Endothelial cell of umbilical vein (primary cell): ENCODE measurements around the gene ANKFN1. TPM values are rescaled to one million over a fixed set of nuclear protein-coding genes. Genes with fewer than 3 reads are reported as not detected.

ENCODE experiments used
- BruUV-seq: library from RNA; stranded (reverse); fragments of 400-500 nt; replicated peaks from 2 replicates; lab custom pipeline; 2021; lab: Mats Ljungman, UMichigan
- CTCF ChIA-PET: fragments of 300-600, 350-600 bp; sonication (Branson Sonifier 250); formaldehyde crosslinking; loops from one replicate; lab custom pipeline; 2021; ENCODE audit warnings: antibody characterized with exemption, inconsistent platforms; lab: Charles Lee
- POLR2A ChIA-PET: fragments of 300-600, 350-600 bp; sonication (Branson Sonifier 250); formaldehyde crosslinking; loops from one replicate; lab custom pipeline; 2021; ENCODE audit warnings: antibody characterized with exemption, inconsistent platforms; lab: Charles Lee
- DNase-seq: peaks from one replicate; pipeline ENCODE4 v3.0.0-alpha.2; 2011; ENCODE audit warnings: low read depth, low spot score
- FAIRE-seq: peaks from 2 replicates; lab custom pipeline; 2011; peaks lifted over from hg19 to GRCh38; lab: Jason Lieb, UNC
- H2AFZ ChIP-seq: 2 replicates; pipeline ENCODE4 v1.6.0; 2012; ENCODE audit warnings: low read depth, low read length, control low read depth, inconsistent platforms
- H3K27ac ChIP-seq: 2 replicates; pipeline ENCODE4 v1.5.1; 2011; ENCODE audit warnings: low read depth, mild to moderate bottlenecking, control low read depth, low read length, moderate library complexity; ENCODE audit not compliant: insufficient read depth
- H3K27me3 ChIP-seq, 2 experiments: 2 replicates each; pipeline versions ENCODE4 v1.6.0 to v1.6.1; 2011; ENCODE audit warnings: low read length in 2 of 2, mixed read lengths in 1 of 2; ENCODE audit not compliant: control insufficient read depth in 2 of 2, insufficient read depth in 2 of 2
- H3K36me3 ChIP-seq, 2 experiments: 2 replicates in 1 of 2; 3 replicates in 1 of 2; pipeline ENCODE4 v1.5.1; 2011; ENCODE audit warnings: low read length in 2 of 2, mild to moderate bottlenecking in 1 of 2, moderate library complexity in 1 of 2; ENCODE audit not compliant: control insufficient read depth in 2 of 2, insufficient read depth in 2 of 2; ENCODE audit errors: extremely low read depth in 1 of 2
- H3K4me1 ChIP-seq: 3 replicates; pipeline ENCODE4 v1.5.1; 2011; ENCODE audit warnings: mild to moderate bottlenecking, low read length; ENCODE audit not compliant: control insufficient read depth, insufficient read depth; ENCODE audit errors: extremely low read depth
- H3K4me2 ChIP-seq: 2 replicates; pipeline ENCODE4 v1.6.1; 2011; ENCODE audit warnings: low read length, control low read depth, mixed read lengths; ENCODE audit not compliant: insufficient read depth
- H3K4me3 ChIP-seq, 3 experiments: fragments of 200-600 bp in 1 of 3; sonication (generic), shearing (Covaris generic) in 1 of 3; replicated peaks in 1 of 3; 2 replicates each; pipeline ENCODE4 v1.5.1; 2011 to 2016; ENCODE audit warnings: control low read depth in 3 of 3, low read length in 3 of 3, mild to moderate bottlenecking in 2 of 3, inconsistent platforms in 1 of 3, low read depth in 1 of 3, moderate library complexity in 1 of 3; ENCODE audit not compliant: insufficient read depth in 1 of 3
- H3K79me2 ChIP-seq: 2 replicates; pipeline ENCODE4 v1.6.0; 2012; ENCODE audit warnings: low read length, inconsistent platforms; ENCODE audit not compliant: control insufficient read depth, insufficient read depth
- H3K9ac ChIP-seq: replicated peaks from 2 replicates; pipeline ENCODE3; 2011; ENCODE audit warnings: low read length, control low read depth; ENCODE audit not compliant: insufficient read depth; ENCODE audit errors: extremely low read depth
- H3K9me1 ChIP-seq: replicated peaks from 3 replicates; pipeline ENCODE4 v1.6.0; 2011; ENCODE audit warnings: mild to moderate bottlenecking, low read length; ENCODE audit not compliant: control insufficient read depth, insufficient read depth; ENCODE audit errors: extremely low read depth
- H3K9me3 ChIP-seq: replicated peaks from 2 replicates; pipeline ENCODE4 v1.5.1; 2012; ENCODE audit warnings: low read length, inconsistent platforms; ENCODE audit not compliant: control insufficient read depth, insufficient read depth
- H4K20me1 ChIP-seq: replicated peaks from 2 replicates; pipeline ENCODE3; 2011; ENCODE audit warnings: mild to moderate bottlenecking, low read length; ENCODE audit not compliant: control insufficient read depth, insufficient read depth; ENCODE audit errors: extremely low read depth
- EZH2 ChIP-seq: IDR thresholded peaks from 2 replicates; pipeline ENCODE4 v1.6.1; 2012; ENCODE audit warnings: borderline replicate concordance, low read depth, mild to moderate bottlenecking, moderate library complexity, low read length, inconsistent platforms; ENCODE audit not compliant: severe bottlenecking
- FOS ChIP-seq: IDR thresholded peaks from 2 replicates; pipeline ENCODE4 v1.6.1; 2011; ENCODE audit warnings: mild to moderate bottlenecking, low read length, moderate library complexity, borderline replicate concordance; ENCODE audit not compliant: insufficient read depth
- GATA2 ChIP-seq: IDR thresholded peaks from 2 replicates; pipeline ENCODE4 v1.7.0; 2011; ENCODE audit warnings: low read depth, mild to moderate bottlenecking, moderate library complexity, mixed read lengths, low read length; ENCODE audit not compliant: insufficient read length, insufficient read depth
- JUN ChIP-seq: IDR thresholded peaks from 2 replicates; pipeline ENCODE4 v1.6.1; 2011; ENCODE audit warnings: borderline replicate concordance, low read depth; ENCODE audit not compliant: insufficient read length, insufficient read depth
- MYC ChIP-seq: IDR thresholded peaks from one replicate; pipeline ENCODE4 v1.6.1; 2011; ENCODE audit warnings: mild to moderate bottlenecking, low read depth, low read length
- POLR2A ChIP-seq: IDR thresholded peaks from 2 replicates; pipeline ENCODE4 v1.6.1; 2012; ENCODE audit warnings: low read depth, mild to moderate bottlenecking, control low read depth, low read length
- POLR2AphosphoS5 ChIP-seq: IDR thresholded peaks from 2 replicates; pipeline ENCODE4 v1.6.1; 2012; ENCODE audit warnings: low read depth, mild to moderate bottlenecking, control low read depth, low read length, moderate library complexity; ENCODE audit not compliant: insufficient read depth
- dilution Hi-C: fragments of 300-500 bp; cut with MboI; formaldehyde crosslinking; loops from one replicate; pipeline ENCODE4 v1.15.0; 2019; ENCODE audit warnings: low sequenced_read_pairs; ENCODE audit not compliant: extremely low pct_ligation_motif_present
- intact Hi-C: fragments of 100-400 bp; cut with micrococcal nuclease; formaldehyde crosslinking; loops from one replicate; pipeline ENCODE4 v1.10.0; 2022
- polyA plus RNA-seq, 4 experiments: library from polyadenylated mRNA; depleted of rRNA in 3 of 4; stranded (reverse) in 3 of 4; unstranded in 1 of 4; fragments of >200 nt; gene quantifications; 2 replicates each; pipeline versions ENCODE4 v1.2.1 to v1.2.3, GENCODE V29; 2011 to 2012; ENCODE audit warnings: missing spikeins in 1 of 4
- total RNA-seq: library from RNA; stranded (reverse); gene quantifications from 2 replicates; pipeline ENCODE4 v1.2.3, GENCODE V29; 2021
- TF ChIP-seq, protein P1 (sequence below): IDR thresholded peaks from 2 replicates; pipeline ENCODE4 v1.6.1; 2011; ENCODE audit not compliant: insufficient read depth, insufficient read length
- TF ChIP-seq, protein P2 (sequence below), 2 donors: IDR thresholded peaks; 1 replicate in 1 of 2; 2 replicates in 1 of 2; pipeline ENCODE4 v1.5.1; 2011; ENCODE audit warnings: low read length in 2 of 2, mild to moderate bottlenecking in 2 of 2, moderate library complexity in 2 of 2, control low read depth in 1 of 2, inconsistent platforms in 1 of 2, low read depth in 1 of 2; ENCODE audit not compliant: insufficient read depth in 1 of 2; ENCODE audit errors: extremely low read depth in 1 of 2

The ANKFN1 gene
- total and polyA plus RNA-seq, 2 donors (not counting 3 experiments of a cell fraction or from before 2014, with no cell fraction given) = 0.15 TPM; not detected in 1

DNA sequence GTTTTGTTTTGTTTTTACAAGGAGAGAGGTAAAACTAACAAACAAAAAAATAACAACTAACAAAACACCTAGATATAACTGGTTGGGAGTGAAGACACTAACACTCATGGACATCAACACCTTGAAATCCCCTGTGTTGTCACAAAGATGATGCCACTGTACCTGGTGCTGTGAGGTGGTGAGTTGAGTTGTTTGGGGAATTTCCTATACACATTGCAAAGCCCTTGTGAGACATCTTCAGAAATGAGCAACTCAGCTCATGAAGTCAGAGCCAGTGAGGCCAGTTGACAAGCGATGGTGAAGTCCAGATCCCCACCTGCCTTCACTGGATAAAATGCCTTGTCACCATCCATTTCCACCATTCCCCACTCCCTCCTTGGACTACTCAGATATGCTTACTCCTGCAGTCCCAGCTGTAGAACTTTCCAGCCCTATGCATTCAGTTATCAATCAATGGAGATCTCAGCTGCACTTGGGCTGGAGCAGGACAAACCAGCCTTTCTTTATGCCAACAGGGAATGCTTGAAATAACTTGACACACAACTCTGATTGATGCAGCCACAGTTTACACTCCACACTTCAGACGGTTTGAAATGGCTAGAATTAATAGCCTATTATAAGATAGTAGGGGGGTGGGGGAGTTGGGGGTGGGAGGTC, 22.2 kb downstream of the ANKFN1 start:
- DNase-seq = no peak
- no peak overlapping the region for H3K4me2 ChIP-seq
- H3K27ac ChIP-seq = no peak overlapping the region
- H3K4me3 ChIP-seq = no peak overlapping the region
- BruUV-seq = no TSS peak
- ChIA-PET POLR2A (no interaction called here), CTCF (interaction anchor here (0.6 to 1.4 kb wide), 3 partner anchors 11 to 144 kb away, joined by 3 read pairs; no protein-coding TSS in a partner anchor)
- intact Hi-C loops = no loop called here
- H3K9ac ChIP-seq = no peak overlapping the region
- H3K4me1 ChIP-seq = no peaks in the 10 kb centered on the region
- no peaks in the 10 kb centered on the region for H3K9me1 ChIP-seq
- dilution Hi-C loops = loop anchor here (10.0 kb wide), 1 partner anchor 119 kb away; no protein-coding TSS in a partner anchor
- no peaks in the 10 kb centered on the region for H4K20me1 ChIP-seq
- no peaks in the 10 kb centered on the region for H3K9me3 ChIP-seq
- peaks cover 0 to 7% of the 10 kb centered on the region in 2 experiments for H3K27me3 ChIP-seq
- no peak for FAIRE-seq
- no peak overlapping the region for H2AFZ ChIP-seq
- no peak for TF ChIP-seq POLR2AphosphoS5
- no peak for TF ChIP-seq POLR2A
- no peak for TF ChIP-seq FOS
- TF ChIP-seq, protein P1, sequence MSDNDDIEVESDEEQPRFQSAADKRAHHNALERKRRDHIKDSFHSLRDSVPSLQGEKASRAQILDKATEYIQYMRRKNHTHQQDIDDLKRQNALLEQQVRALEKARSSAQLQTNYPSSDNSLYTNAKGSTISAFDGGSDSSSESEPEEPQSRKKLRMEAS = no peak
- TF ChIP-seq GATA2 = no peak
- TF ChIP-seq MYC = no peak
- no peak for TF ChIP-seq EZH2
- no peak for TF ChIP-seq JUN
- TF ChIP-seq, protein P2, sequence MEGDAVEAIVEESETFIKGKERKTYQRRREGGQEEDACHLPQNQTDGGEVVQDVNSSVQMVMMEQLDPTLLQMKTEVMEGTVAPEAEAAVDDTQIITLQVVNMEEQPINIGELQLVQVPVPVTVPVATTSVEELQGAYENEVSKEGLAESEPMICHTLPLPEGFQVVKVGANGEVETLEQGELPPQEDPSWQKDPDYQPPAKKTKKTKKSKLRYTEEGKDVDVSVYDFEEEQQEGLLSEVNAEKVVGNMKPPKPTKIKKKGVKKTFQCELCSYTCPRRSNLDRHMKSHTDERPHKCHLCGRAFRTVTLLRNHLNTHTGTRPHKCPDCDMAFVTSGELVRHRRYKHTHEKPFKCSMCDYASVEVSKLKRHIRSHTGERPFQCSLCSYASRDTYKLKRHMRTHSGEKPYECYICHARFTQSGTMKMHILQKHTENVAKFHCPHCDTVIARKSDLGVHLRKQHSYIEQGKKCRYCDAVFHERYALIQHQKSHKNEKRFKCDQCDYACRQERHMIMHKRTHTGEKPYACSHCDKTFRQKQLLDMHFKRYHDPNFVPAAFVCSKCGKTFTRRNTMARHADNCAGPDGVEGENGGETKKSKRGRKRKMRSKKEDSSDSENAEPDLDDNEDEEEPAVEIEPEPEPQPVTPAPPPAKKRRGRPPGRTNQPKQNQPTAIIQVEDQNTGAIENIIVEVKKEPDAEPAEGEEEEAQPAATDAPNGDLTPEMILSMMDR (IDR thresholded peaks at IDR 0.05; ENCODE audit: extremely low read depth in 1 of 2, insufficient read depth in 1 of 2, low read depth in 1 of 2, low read length in 2 of 2) = no peak
- no peaks in the 10 kb centered on the region for H3K79me2 ChIP-seq
- no peaks in the 10 kb centered on the region for H3K36me3 ChIP-seq
